Activated T-cell treated with anti-CD3 and anti-CD28 coated beads, Interleukin-2, amount 50 U/mL, for 72 hours (primary cell): ENCODE data around the gene NUP210L. TPM values are rescaled to one million over a fixed set of nuclear protein-coding genes. Genes with fewer than 3 reads are reported as not detected.

Experiments
- ATAC-seq, 2 donors: fragments of 150-1000 bp; cut with Tn5 transposase; replicated peaks in 1 of 2; 2 replicates each; pipeline ENCODE4 v1.10.0; 2021; ENCODE audit warnings: moderate library complexity in 2 of 2, mild to moderate bottlenecking in 1 of 2
- DNase-seq, 2 donors: peaks; one replicate each; pipeline ENCODE4 v3.0.0; 2021 to 2022; ENCODE audit warnings: mixed read lengths in 1 of 2
- H3K27ac Mint-ChIP-seq: one replicate; pipeline ENCODE4 v1.8.0; 2022; ENCODE audit warnings: mild to moderate bottlenecking, moderate library complexity, mixed read lengths
- H3K27me3 Mint-ChIP-seq: one replicate; pipeline ENCODE4 v1.8.0; 2022; ENCODE audit warnings: low read depth, mixed read lengths
- H3K36me3 Mint-ChIP-seq, 2 donors: one replicate each; pipeline ENCODE4 v1.8.0; 2022; ENCODE audit warnings: mixed read lengths in 2 of 2, mild to moderate bottlenecking in 1 of 2; ENCODE audit not compliant: insufficient read depth in 2 of 2
- H3K4me1 Mint-ChIP-seq: one replicate; pipeline ENCODE4 v1.8.0; 2022; ENCODE audit warnings: low read depth, mixed read lengths
- H3K4me3 Mint-ChIP-seq, 2 donors: one replicate each; pipeline ENCODE4 v1.8.0; 2022; ENCODE audit warnings: mild to moderate bottlenecking in 2 of 2, mixed read lengths in 2 of 2, moderate library complexity in 2 of 2
- H3K9me3 Mint-ChIP-seq, 2 donors: one replicate each; pipeline ENCODE4 v1.8.0; 2022; ENCODE audit warnings: mixed read lengths in 2 of 2
- total RNA-seq, 2 donors: library from RNA; stranded (reverse); gene quantifications; one replicate each; pipeline ENCODE4 v1.2.3, GENCODE V29; 2022

NUP210L gene
- total RNA-seq, 2 donors from 2014 or later = 0.07 to 0.14 TPM

DNA sequence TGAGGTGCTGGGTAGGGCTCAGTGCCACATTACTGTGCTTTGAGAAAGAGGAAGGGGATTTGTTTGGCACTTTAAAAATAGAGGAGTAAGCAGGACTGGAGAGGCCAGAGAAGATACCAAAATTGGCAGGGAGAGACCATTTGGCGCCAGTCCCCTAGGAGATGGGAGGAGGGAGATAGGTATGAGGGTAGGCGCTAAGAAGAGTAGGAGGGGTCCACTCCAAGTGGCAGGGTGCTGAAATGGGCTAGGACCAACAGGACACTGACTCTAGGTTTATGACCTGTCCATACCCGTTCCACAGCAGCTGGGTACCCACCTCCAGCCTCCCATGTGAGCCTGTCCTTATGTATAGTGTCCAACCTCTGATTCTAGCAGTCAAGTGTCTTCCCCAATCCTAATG is 195.4 kb downstream of the NUP210L start:
- ATAC-seq (no peak), DNase-seq (no peak)
- H3K4me3 Mint-ChIP-seq = no peak overlapping the region
- peaks cover 4 to 6% of the 10 kb centered on the region in 2 donors for H3K36me3 Mint-ChIP-seq
- H3K4me1 Mint-ChIP-seq = peaks cover 65% of the 10 kb centered on the region
- H3K27ac Mint-ChIP-seq = no peak overlapping the region
- H3K9me3 Mint-ChIP-seq = no peaks in the 10 kb centered on the region
- H3K27me3 Mint-ChIP-seq = no peaks in the 10 kb centered on the region

DNA sequence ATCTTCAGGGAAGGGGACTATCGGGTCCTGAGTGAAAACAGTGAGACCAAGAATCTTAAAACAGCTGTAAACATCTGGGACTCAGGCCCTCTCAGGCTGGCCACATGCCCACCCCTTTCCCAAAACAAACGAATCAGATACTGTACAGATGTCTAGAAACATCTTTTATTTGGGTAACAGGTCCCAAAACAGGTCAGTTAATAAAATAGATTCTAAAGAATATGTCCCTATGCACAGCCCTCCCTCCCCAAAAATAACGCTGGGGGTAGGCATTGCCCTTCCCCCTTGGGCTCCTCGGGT is 196.0 kb downstream of the NUP210L start:
- H3K4me3 Mint-ChIP-seq = peak overlapping the region; percentile 97 to 98
- no peaks in the 10 kb centered on the region for H3K9me3 Mint-ChIP-seq
- peaks cover 8 to 10% of the 10 kb centered on the region in 2 donors for H3K36me3 Mint-ChIP-seq
- peak overlapping the region; percentile 93 for H3K27ac Mint-ChIP-seq
- DNase-seq (no peak), ATAC-seq (no peak)
- peaks cover 65% of the 10 kb centered on the region for H3K4me1 Mint-ChIP-seq
- no peaks in the 10 kb centered on the region for H3K27me3 Mint-ChIP-seq

DNA sequence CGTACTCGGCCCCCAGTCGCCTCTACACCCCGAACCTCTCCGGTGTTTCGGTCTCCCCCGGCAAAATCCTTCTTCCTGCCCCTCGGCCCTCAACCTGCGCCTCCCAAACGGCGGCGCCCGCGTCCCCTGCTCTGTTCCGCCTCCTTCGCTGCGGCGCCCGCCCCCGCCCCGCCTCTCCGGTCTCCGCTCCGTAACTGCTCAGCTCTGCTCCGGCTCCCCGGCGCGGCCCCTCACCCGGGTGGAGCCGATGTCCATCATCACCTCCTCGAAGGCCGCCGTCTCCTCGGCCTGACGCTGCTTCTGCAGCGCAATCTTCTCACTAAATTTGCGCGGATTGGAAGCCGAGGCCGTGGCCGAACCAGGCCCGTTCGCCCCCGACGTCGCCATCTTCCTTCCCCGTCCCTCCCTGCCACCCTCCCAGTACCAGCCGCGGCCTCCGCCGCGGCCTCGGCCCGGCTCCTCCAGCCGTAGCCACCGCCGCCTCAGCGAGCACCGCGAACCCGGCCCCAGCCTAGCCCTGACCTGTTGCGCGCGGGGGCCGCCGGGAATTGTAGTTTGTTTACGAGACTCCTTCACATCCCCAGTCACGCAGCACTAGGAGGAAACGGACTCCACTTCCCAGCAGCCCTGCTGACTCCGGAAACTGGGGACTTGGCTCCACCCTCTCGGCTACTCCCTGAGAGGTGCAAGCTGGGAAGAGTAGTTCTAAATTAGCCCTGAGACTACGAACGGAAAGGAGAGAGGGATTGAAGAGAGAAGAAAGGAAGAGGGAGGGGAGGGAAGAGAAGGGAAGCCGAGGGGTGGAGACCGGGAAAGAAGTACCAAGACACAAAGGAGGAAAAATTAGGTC is 196.5 kb downstream of the NUP210L start, which contains the start of gene CRTC2:
Gene CRTC2, minus strand, starts transcription at position 502 of the 850 bp plus-strand sequence. Its CDS starts 115 bp downstream, at position 387.
- no peaks in the 10 kb centered on the region for H3K27me3 Mint-ChIP-seq
- H3K9me3 Mint-ChIP-seq = no peaks in the 10 kb centered on the region
- ATAC-seq = peak; percentile 88 to 92
- H3K36me3 Mint-ChIP-seq = peaks cover 9 to 10% of the 10 kb centered on the region in 2 donors
- H3K4me3 Mint-ChIP-seq = peak within 1 kb of the TSS; percentile 97 to 98
- H3K27ac Mint-ChIP-seq = peak within 1 kb of the TSS; percentile 93
- H3K4me1 Mint-ChIP-seq = peaks cover 62% of the 10 kb centered on the region
- DNase-seq = peak; percentile 97 to 99

DNA sequence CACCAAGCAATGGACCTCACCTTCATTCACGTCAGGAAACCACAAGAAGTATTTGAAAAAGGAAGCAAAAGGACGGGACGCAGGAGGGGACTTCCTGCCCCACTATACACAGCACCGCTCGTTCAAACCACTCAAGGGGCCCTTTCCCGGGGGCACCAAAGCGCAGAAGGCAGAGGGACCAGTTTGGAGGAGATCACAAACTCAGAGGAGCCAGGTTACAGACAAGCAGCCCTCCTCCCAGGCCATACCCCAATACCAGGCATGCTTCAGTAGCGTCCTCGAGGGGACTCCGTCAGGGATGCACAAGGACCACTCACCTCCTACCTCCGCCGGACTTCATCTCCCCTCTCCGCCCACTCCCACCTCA is 197.1 kb downstream of the NUP210L start:
- peaks cover 61% of the 10 kb centered on the region for H3K4me1 Mint-ChIP-seq
- ATAC-seq (peak; percentile 20 to 32), DNase-seq (peak; percentile 50)
- no peaks in the 10 kb centered on the region for H3K27me3 Mint-ChIP-seq
- peak overlapping the region; percentile 97 to 98 for H3K4me3 Mint-ChIP-seq
- H3K36me3 Mint-ChIP-seq = peaks cover 9 to 10% of the 10 kb centered on the region in 2 donors
- peak overlapping the region; percentile 93 for H3K27ac Mint-ChIP-seq
- H3K9me3 Mint-ChIP-seq = no peaks in the 10 kb centered on the region

DNA sequence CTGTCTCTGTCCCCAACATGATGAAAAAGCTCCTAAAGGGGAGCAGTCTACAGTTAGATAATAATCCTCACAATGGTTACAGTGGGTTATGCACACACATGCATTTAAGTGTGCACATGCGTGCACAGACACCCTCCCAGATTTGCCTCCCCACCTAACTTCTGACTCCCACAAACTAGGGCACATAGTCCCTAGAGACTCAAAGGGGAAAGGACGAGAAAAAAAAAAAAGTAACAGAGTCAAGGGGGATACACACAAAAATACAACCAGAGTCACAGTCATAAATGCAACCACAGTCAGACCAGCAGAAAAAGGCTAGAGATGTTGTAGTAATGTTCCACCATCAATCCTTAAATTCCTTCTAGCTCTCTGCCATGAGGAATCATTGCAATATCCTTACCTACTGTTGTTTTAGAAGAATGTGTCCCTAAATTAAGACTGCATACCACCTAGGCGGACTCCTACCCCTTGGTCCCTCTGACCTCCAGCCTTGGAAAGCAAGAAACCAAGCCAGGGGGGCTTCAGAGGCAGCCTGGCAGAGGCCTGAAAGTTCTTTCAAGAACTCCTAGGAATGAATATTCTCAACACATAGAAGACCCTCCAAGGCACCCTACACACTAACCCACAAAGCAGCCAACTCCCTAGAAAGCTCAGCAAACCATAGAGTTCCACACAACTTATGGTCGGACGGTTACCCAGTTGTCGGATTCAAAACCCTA is 197.7 kb downstream of the NUP210L start:
- peaks cover 56% of the 10 kb centered on the region for H3K4me1 Mint-ChIP-seq
- no peak for DNase-seq
- ATAC-seq = no peak
- no peaks in the 10 kb centered on the region for H3K9me3 Mint-ChIP-seq
- H3K36me3 Mint-ChIP-seq = peaks cover 9 to 14% of the 10 kb centered on the region in 2 donors
- peak overlapping the region; percentile 97 to 98 for H3K4me3 Mint-ChIP-seq
- peak overlapping the region; percentile 93 for H3K27ac Mint-ChIP-seq
- H3K27me3 Mint-ChIP-seq = no peaks in the 10 kb centered on the region

DNA sequence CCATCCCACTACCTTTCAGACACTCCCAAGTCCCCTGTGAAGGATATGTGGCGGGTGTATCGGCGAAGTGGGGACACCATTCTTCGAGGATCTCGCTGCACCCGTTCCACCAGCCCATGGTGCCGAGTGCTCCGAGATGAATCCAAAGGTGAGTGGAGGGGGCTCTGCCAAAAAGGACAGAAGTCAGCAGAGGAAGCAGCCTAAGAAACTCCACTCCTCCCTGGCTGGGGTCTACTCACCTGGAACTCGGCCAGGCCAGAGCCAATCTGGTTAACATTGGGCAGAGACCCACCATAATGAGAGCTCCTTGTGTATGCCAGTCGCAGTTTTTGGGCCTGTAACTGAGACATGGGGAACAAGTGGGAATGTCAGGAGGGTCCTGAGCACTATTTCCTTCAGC is 200.0 kb downstream of the NUP210L start:
- no peaks in the 10 kb centered on the region for H3K27me3 Mint-ChIP-seq
- no peak for DNase-seq
- peak overlapping the region in 1 of 2 donors; percentile 21 for H3K4me3 Mint-ChIP-seq
- H3K36me3 Mint-ChIP-seq = peaks cover 18 to 19% of the 10 kb centered on the region in 2 donors
- H3K27ac Mint-ChIP-seq = no peak overlapping the region
- ATAC-seq = no peak
- H3K9me3 Mint-ChIP-seq = no peaks in the 10 kb centered on the region
- peaks cover 47% of the 10 kb centered on the region for H3K4me1 Mint-ChIP-seq

DNA sequence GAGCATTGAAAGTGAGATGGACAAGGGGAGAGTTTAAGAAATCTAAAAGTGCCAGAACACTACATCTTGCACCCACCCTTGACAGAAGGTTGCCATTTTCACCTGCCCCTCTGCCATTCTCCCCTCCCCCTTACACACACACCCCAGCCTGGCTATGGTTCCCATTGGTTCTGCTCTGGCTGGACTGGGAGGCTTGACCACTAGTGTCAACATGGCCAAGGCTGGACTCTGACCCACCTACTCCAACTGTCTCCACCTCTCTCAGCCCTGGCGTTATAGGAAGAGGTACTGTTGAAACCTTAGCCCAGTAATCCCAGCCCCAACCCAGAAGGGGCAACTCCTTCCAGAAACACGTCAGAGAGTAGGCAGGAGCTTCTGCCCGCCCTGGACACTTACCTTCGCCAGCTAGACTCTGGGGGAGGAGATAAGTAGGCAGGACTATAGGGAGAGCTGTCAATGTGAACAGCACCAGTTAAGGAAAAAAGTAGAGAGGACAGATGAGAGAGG is 201.0 kb downstream of the NUP210L start:
- H3K27ac Mint-ChIP-seq = peak overlapping the region; percentile 13
- peak overlapping the region; percentile 39 to 58 for H3K4me3 Mint-ChIP-seq
- DNase-seq (no peak), ATAC-seq (no peak)
- peaks cover 38% of the 10 kb centered on the region for H3K4me1 Mint-ChIP-seq
- H3K27me3 Mint-ChIP-seq = no peaks in the 10 kb centered on the region
- no peaks in the 10 kb centered on the region for H3K9me3 Mint-ChIP-seq
- peaks cover 18 to 19% of the 10 kb centered on the region in 2 donors for H3K36me3 Mint-ChIP-seq

DNA sequence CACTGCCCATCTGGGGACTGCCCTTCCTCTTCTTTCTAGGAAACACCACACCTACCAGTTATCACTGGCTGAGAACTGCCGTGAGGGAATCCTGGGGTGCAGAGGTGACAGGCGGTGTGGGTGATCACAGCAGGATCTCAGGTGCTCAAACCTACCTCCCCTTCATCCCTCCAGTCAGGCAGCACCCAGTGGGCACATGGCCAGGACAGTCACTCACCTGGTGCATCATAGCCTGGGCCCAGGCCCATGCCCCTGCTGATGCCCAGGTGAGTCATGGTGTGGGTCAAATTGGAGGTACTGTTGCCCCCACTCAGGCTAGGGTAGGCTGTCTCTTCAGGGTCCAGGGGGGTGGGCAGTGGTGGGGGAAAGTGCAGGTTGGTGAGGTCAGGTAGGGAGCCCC is 203.1 kb downstream of the NUP210L start:
- ATAC-seq = no peak
- Mint-ChIP-seq H3K27me3 (no peaks in the 10 kb centered on the region), H3K27ac (peak overlapping the region; percentile 83), H3K9me3 (no peaks in the 10 kb centered on the region), H3K4me3 (no peak overlapping the region), H3K36me3 (peaks cover 14 to 17% of the 10 kb centered on the region in 2 donors), H3K4me1 (peaks cover 33% of the 10 kb centered on the region)
- DNase-seq = no peak

DNA sequence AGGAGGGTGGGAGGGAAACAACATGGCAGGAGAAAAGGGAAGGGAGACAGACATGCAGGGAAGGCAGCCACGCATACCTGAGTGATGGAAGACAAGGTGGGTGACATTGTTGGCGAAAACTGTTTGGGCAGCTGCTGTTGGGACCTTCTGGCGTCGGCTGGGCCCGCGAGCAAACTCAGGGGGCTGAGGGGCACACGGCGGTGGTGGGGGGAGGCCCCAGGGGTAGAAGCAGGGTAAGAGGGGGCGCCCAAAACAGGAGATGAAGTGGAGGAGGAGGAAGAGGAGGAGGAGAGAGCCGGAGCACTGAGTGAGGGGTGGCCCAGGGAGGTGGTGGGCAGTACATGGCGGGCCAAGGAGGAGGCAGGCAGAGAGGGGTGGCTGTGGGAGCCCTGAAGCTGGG is 203.7 kb downstream of the NUP210L start:
- Mint-ChIP-seq H3K27ac (no peak overlapping the region), H3K4me3 (no peak overlapping the region), H3K9me3 (no peaks in the 10 kb centered on the region), H3K27me3 (no peaks in the 10 kb centered on the region), H3K4me1 (peaks cover 30% of the 10 kb centered on the region), H3K36me3 (peaks cover 14 to 18% of the 10 kb centered on the region in 2 donors)
- no peak for DNase-seq
- no peak for ATAC-seq

DNA sequence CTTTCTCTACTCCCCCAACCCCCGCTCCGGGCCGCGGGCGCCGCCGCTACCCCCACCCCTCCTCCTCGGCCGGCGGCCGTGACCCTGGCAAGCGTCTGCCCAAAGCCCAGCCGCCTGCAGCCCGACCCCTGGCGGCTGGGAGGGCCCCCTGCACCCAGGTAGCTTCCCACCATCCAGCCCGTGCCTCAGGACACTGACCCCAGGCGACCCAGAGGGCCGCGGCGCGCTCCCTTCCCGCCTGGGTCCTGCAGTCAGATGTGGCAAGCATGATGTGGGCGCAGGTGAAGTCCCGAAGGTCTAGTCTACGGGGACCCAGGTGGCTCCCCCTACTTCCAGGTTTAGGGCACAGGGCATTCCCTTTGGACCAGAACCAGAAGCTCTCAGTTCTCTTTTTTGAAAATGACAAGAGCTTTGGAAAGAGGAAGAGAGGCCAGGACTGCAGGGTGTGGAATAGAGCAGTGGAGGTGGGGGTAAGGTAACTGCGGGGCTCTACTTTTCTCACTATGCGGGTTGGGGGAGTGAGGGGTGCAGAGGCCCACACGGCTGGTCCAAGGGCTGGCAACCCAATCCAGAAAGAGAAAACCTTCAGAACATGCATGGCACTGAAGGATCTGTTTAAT is 208.1 kb downstream of the NUP210L start, which contains the start of gene DENND4B:
Gene DENND4B, minus strand, starts transcription at position 97 of the 620 bp plus-strand sequence. CDS start 2,344 bp downstream, outside the sequence.
- H3K4me3 Mint-ChIP-seq = peak within 1 kb of the TSS; percentile 88 to 90
- H3K36me3 Mint-ChIP-seq = peaks cover 16 to 17% of the 10 kb centered on the region in 2 donors
- DNase-seq (peak; percentile 83 to 87), ATAC-seq (peak; percentile 80 to 81)
- H3K27ac Mint-ChIP-seq = peak within 1 kb of the TSS; percentile 90
- H3K9me3 Mint-ChIP-seq = no peaks in the 10 kb centered on the region
- peaks cover 34% of the 10 kb centered on the region for H3K4me1 Mint-ChIP-seq
- H3K27me3 Mint-ChIP-seq = no peaks in the 10 kb centered on the region

DNA sequence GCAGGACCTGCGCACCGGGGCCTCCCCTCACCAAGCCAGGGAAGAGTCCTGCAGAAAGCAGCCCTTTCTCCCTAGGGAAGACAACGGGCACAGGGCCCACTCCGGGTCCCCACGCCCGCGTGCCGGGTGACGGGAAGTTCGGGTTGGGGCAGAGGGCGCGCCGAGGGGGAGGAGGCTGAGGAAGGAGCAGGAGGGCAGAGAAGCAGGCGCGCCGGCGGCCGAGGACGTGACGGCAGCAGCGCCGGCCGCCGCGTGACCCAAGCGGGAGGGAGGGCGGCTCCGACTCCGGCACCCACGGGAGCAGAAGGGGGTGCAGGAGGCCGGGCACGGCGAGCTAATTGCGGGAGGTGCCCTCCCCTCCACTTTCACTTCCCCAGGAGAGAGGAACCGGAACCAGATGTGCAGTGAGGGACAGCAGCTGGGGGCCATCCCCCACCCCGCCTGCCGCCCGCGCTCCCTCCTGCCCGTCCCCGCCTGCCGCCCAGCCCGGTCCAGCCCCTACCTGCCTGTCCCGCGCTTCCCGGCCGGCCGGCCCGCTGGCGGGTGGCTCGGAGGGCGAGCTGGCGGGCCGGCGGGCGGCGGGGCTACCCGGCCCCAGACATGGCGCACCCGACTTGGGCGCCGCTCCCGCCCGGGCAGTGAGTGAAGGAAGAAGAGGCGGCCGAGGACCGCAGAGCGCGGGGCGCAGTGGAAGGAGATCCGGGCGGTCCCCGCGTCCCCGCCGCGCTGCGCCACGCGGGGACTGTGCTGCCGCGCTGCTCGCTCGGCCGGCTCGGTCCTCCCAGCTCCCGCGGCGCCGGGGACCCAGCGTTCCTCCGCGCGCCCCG is 208.9 kb downstream of the NUP210L start:
- H3K27ac Mint-ChIP-seq = peak overlapping the region; percentile 90
- ATAC-seq = peak; percentile 61 to 64
- peaks cover 16 to 19% of the 10 kb centered on the region in 2 donors for H3K36me3 Mint-ChIP-seq
- peaks cover 32% of the 10 kb centered on the region for H3K4me1 Mint-ChIP-seq
- peak; percentile 74 to 76 for DNase-seq
- H3K4me3 Mint-ChIP-seq = peak overlapping the region; percentile 88 to 90
- no peaks in the 10 kb centered on the region for H3K27me3 Mint-ChIP-seq
- H3K9me3 Mint-ChIP-seq = no peaks in the 10 kb centered on the region

DNA sequence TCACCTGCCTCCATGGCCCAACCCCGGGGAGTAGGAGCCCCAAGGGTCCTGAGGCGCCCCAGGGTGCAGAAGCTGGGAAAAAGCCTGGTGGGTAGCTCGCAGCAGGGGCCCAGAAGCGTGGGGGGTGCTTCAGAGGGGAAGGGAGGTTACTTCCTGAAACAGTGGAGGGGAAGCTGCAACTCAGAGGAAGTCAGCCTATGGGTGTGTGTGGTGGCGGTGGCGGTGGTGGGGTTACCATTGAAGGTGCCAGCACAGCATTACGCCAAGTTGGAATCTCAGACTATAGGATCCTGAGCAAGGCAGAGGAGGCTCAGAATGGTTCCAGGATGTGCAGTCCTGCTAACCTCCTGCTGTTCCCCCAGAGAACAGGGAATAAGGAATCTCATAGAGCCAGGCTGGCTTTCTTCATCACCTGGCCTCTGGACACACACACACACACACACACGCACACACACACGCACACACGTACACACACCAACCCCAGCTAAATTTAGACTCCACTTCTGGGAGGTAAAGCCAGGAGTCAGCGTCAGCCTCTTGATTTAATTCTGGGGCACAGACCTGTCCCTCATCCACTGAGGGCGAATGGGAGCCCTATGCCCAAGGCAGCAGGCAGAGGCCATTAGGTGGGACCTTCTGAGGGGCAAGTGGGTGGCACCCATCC is 209.6 kb downstream of the NUP210L start:
- Mint-ChIP-seq H3K27ac (peak overlapping the region; percentile 90), H3K36me3 (peaks cover 14 to 15% of the 10 kb centered on the region in 2 donors)

More for the DNA sequence above, 209.6 kb downstream of the NUP210L start:
- peaks cover 32% of the 10 kb centered on the region for H3K4me1 Mint-ChIP-seq
- DNase-seq = peak; percentile 80 to 82
- H3K4me3 Mint-ChIP-seq = peak overlapping the region; percentile 88 to 90
- no peaks in the 10 kb centered on the region for H3K27me3 Mint-ChIP-seq
- no peaks in the 10 kb centered on the region for H3K9me3 Mint-ChIP-seq
- peak; percentile 63 to 69 for ATAC-seq
